ENCODE measurements around the gene COL6A2. TPM values are rescaled to one million over a fixed set of nuclear protein-coding genes. Genes with fewer than 3 reads are reported as not detected.

COL6A2 gene
- total RNA-seq = 196 TPM
- long read RNA-seq, transcript COL6A2-203 (27 exons, 3,101 nt) = minor isoform, 5 of 542 reads
- long read RNA-seq, transcript COL6A2-201 (28 exons, 3,461 nt) = major isoform, 189 of 542 reads
- long read RNA-seq, partial matches to known transcripts = 253 of 542 reads
- long read RNA-seq, other reads (novel, unspliced or antisense) = 93 of 542 reads

- intact Hi-C loops (cut with micrococcal nuclease) = no loop called here
- peak; percentile 91 for ATAC-seq
- peak; percentile 88 for DNase-seq
Observed at GRCh38 chr21:46097336-46098293, at the start of gene COL6A2. TSS of gene COL6A2 (plus strand) at chr21:46098112.

GRCh38 chr21:46048926-46049889, 48.7 kb upstream of the COL6A2 start:
- peak; percentile 97 for ATAC-seq
- intact Hi-C loops (cut with micrococcal nuclease) = no loop called here
- DNase-seq = peak; percentile 91

- ATAC-seq (no peak), DNase-seq (no peak)
- intact Hi-C loops (cut with micrococcal nuclease) = no loop called here
Observed at GRCh38 chr21:46049890-46050667, 47.8 kb upstream of the COL6A2 start.

DNA sequence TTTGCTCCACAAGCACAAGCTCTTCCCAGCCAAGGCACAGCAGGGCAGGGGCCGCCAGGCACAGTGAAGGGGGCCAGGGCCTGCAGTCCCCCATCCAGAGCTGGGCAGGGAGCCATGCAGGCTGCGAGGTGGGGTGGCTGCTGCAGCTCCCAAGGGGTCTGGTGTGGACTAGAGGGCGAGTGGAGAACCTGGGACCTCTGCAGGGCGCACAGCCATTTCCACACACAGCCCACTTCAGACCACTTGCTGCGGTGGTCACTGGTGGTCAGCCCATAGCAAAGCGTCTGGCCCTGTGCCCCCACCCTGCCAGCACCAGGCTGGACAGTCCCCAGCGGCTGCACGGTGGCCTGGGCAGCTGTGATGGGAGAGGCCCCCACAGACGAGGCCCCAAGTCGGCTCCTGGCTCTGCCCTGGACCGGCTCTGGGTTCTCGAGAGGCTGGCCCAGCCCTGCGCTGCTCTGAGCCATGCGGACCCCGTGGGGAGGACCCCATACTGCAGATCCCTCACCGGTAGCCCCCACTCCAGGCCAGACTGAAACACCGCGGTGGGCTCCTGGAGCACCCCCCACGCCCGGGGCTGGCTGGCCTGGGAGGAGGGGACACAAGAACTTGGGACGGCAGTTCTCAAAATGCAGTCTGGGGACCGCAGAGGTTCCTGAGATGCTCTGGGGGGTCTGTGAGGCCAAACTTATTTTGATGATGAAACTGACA, 47.1 kb upstream of the COL6A2 start:
- ATAC-seq = no peak
- DNase-seq = no peak
- intact Hi-C loops (cut with micrococcal nuclease) = no loop called here

DNA sequence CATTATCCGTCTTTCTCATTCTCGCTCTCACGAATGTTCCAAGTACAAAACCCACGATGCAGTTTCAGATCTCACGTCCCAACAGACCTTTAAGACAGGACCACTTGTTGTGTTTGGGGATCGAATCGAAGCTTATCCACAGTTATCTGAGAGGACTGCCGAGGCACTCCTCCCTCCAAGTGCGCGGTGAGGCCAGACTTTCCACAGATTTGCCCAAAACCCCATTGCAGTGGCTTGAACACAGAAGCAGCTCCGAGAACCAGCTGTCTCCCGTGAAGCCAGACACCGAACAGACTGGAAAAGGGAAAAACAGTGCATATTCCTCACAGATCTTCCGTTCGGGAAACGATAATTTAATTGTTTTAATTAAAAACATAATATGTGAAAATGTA, 46.5 kb upstream of the COL6A2 start:
- DNase-seq = no peak
- no peak for ATAC-seq
- intact Hi-C loops (cut with micrococcal nuclease) = no loop called here

- DNase-seq (no peak), ATAC-seq (no peak)
- intact Hi-C loops (cut with micrococcal nuclease) = no loop called here
Observed at GRCh38 chr21:46051821-46052675, 45.9 kb upstream of the COL6A2 start.

DNA sequence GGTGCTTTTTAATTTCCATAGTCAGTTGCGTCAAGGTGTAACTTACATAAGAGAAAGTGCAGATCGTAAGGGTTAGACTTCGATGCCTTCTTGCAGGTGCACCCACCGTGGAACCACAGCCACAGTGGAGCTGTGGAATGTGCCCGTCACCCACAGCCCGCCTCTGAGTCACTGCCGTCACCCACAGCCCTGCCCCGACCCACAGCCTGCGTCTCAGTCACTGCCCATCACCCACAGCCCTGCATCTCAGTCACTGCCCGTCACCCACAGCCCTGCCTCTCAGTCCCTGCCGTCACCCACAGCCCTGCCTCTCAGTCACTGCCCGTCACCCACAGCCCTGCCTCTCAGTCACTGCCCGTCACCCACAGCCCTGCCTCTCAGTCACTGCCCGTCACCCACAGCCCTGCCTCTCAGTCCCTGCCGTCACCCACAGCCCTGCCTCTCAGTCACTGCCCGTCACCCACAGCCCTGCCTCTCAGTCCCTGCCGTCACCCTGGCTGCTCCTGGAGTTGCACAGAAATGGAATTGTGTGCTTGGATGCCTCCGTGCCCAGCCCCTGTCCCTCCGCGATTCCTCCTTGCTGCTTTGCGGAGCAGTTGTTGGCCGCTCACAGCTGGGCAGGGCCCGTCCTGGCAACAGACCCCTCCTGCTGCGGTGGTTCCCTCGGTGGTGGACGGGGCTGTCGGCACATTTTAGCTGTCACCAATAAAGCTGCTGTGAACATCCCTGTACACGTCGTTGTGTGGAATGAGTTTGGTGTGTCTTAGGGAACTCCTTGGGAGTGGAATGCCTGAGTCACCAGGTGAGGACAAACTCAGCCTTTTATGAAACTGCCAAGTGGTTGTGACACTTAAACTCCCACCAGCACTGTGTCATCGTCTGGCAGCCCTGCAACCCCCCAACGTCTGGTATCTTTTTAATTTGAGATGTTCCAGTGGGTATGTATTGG, 44.9 kb upstream of the COL6A2 start:
- ATAC-seq (no peak), DNase-seq (no peak)
- intact Hi-C loops (cut with micrococcal nuclease) = no loop called here

GRCh38 chr21:46054031-46054430, 43.9 kb upstream of the COL6A2 start:
- ATAC-seq = no peak
- no peak for DNase-seq

DNA sequence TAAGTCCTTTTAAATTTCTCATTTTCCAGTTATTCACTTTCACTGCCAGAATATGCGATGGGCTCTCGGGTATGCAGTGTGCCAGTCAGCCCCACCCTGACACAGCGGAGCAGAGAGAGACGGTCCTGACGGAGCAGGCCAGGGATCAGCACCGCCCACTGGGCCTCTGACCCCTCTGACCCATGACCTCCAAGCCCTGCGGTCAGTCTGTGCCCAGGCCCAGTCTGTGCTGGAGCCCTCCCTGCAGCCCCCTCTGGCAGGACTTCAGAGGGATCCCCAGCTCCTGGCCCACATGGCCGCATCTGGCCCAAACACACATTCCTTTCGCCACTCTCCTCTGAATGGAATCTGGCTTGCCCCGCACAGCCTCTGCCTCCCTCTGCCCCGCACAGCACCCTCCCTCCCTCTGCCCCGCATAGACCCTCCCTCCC, 43.4 kb upstream of the COL6A2 start:
- intact Hi-C loops (cut with micrococcal nuclease) = no loop called here
- DNase-seq (peak; percentile 63), ATAC-seq (peak; percentile 9)

More at GRCh38 chr21:46054031-46054430, 43.9 kb upstream of the COL6A2 start:
- intact Hi-C loops (cut with micrococcal nuclease) = no loop called here

- ATAC-seq (peak; percentile 19), DNase-seq (peak; percentile 68)
- intact Hi-C loops (cut with micrococcal nuclease) = no loop called here
Observed at GRCh38 chr21:46055863-46056281, 42.0 kb upstream of the COL6A2 start.

DNA sequence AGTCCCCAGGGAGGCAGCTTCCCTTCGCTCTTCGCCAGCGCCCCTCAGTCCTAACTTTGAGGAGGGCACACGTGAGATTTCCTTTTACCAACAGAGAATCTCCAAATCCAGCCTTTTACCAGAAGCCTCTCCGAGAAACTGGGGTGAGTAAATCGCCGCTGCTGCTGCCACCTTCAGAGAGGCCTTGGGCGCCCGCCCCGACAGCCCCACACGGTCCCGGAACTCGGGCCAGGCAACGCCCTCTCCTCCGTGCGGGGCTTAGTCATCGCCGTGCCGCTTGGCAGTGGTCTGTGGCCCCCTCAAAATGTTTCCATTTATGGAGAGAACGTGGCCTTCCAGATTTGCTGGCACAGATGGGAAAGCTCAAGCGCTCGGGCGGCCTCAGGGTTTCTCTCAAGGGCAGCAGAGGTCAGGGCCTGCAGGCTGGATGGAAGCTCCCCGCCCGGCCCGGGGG, 41.4 kb upstream of the COL6A2 start:
- peak; percentile 92 for ATAC-seq
- intact Hi-C loops (cut with micrococcal nuclease) = no loop called here
- DNase-seq = peak; percentile 93

DNA sequence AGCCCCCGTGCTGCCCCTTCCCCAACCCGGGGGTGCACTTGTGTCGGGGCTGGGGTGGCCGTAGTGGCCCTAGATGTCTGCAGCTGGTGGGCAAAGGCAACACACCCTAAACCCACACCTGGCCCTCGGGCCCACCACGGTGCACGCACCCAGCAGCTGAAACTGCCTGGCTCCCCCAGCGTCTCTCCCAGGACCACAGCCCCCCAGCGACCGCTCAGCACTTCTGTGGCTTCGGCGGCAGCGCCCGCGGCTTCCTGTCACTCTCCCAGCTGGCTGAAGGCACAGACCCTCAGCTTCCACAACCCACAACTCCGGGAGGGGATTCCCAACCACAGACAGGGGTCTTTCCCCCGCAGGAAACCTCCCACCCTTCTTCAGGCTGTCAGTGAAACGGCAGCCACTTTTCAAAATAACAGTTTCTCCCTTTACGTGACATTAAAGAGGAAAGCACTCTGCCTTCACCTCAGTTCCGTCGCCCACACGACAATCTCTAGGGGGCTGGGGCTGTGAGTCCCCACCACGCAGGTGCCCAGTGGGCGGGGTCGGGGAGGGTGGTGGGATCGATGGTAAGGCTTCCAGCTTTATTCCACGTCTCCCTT, 40.7 kb upstream of the COL6A2 start:
- DNase-seq (peak; percentile 49), ATAC-seq (no peak)
- intact Hi-C loops (cut with micrococcal nuclease) = no loop called here

DNA sequence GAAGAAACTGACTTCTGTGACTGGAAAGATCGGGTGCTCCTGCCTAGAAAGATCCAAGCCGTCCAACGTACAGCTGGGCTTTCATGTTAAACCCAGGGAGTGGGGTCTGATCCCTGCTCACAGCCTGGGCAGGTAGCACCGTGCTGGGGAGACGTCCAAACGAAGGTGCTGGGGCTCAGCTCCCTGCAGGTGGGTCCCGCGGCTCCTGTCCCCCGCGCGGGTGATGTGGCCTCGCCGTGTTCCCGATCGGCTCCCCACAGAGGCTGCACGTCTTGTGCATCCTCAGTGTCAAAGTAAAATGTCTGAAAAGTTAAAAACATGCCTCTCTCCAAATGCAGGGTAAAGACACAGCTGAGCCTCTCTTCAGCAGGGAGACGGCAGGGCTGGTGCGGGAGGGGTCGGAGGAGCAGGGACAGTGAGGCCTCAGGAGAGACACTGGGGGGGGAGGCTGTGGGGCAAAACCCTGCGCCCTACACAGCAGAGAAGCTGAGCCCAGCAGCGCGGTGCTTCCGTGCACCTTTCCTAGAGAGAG, 40.1 kb upstream of the COL6A2 start:
- DNase-seq (no peak), ATAC-seq (no peak)
- intact Hi-C loops (cut with micrococcal nuclease) = no loop called here

GRCh38 chr21:46058431-46059145, 39.3 kb upstream of the COL6A2 start:
- ATAC-seq (no peak), DNase-seq (no peak)
- intact Hi-C loops (cut with micrococcal nuclease) = no loop called here

DNA sequence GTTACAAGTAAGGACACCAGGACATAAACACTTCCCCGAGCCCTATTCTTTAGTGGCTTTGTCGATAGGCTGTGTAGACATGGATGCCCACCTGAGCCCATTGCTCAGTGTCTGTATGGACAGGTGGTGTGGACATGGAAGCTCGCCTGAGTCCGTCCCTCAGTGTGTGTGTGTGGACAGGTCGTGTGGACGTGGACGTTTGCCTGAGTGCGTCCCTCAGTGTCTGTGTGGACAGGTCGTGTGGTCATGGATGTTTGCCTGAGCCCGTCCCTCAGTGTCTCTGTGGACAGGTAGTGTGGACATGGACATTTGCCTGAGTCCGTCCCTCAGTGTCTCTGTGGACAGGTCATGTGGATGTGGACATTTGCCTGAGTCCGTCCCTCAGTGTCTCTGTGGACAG, 38.7 kb upstream of the COL6A2 start:
- ATAC-seq (no peak), DNase-seq (no peak)
- intact Hi-C loops (cut with micrococcal nuclease) = no loop called here

Measured in left ventricle myocardium superior (tissue), 1 donor.